A673 (cell line): ENCODE results near the gene F7. TPM values are rescaled to one million over a fixed set of nuclear protein-coding genes. Genes with fewer than 3 reads are reported as not detected.

Experiments used
- BruUV-seq: library from RNA; stranded (reverse); fragments of 400-500 nt; replicated peaks from 2 replicates; lab custom pipeline; 2021; lab: Mats Ljungman, UMichigan
- CTCF ChIA-PET: fragments of 300-600 bp; sonication (Branson Sonifier 250); formaldehyde crosslinking; loops from one replicate; lab custom pipeline; 2022; ENCODE audit warnings: antibody characterized with exemption; lab: Charles Lee
- POLR2A ChIA-PET: fragments of 300-600 bp; sonication (Branson Sonifier 250); formaldehyde crosslinking; loops from one replicate; lab custom pipeline; 2022; ENCODE audit warnings: antibody characterized with exemption; ENCODE audit not compliant: low non-redundant PET; lab: Charles Lee
- DNase-seq: peaks from one replicate; pipeline ENCODE4 v3.0.0-alpha.2; 2015; ENCODE audit warnings: low spot score
- H3K27ac ChIP-seq: fragments of 200-600 bp; sonication (generic); 2 replicates; pipeline ENCODE4 v1.5.1; 2016; ENCODE audit warnings: mixed run types, low read depth, mild to moderate bottlenecking, mixed read lengths, antibody characterized with exemption, low read length; ENCODE audit not compliant: poor library complexity, severe bottlenecking
- H3K27me3 ChIP-seq: fragments of 200-600 bp; sonication (generic); replicated peaks from 2 replicates; pipeline ENCODE4 v1.6.1; 2017; ENCODE audit warnings: mixed run types, low read depth, mild to moderate bottlenecking, mixed read lengths, antibody characterized with exemption, low read length; ENCODE audit not compliant: insufficient read depth, poor library complexity
- H3K36me3 ChIP-seq: fragments of 200-600 bp; sonication (generic); 2 replicates; pipeline ENCODE4 v1.6.1; 2016; ENCODE audit warnings: mixed run types, mild to moderate bottlenecking, mixed read lengths, antibody characterized with exemption, low read length; ENCODE audit not compliant: insufficient read depth, poor library complexity, severe bottlenecking
- H3K4me1 ChIP-seq: fragments of 200-600 bp; sonication (generic); 2 replicates; pipeline ENCODE4 v1.6.1; 2017; ENCODE audit warnings: mixed run types, mild to moderate bottlenecking, mixed read lengths, antibody characterized with exemption, low read length; ENCODE audit not compliant: insufficient read depth, poor library complexity, severe bottlenecking
- H3K4me3 ChIP-seq: fragments of 200-600 bp; sonication (generic); 2 replicates; pipeline ENCODE4 v1.5.1; 2016; ENCODE audit warnings: low read depth, mixed run types, mild to moderate bottlenecking, mixed read lengths, low read length; ENCODE audit not compliant: poor library complexity, severe bottlenecking
- H3K9me3 ChIP-seq: fragments of 200-600 bp; sonication (generic); 2 replicates; pipeline ENCODE4 v1.6.1; 2016; ENCODE audit warnings: mixed run types, low read depth, mild to moderate bottlenecking, mixed read lengths, antibody characterized with exemption, low read length; ENCODE audit not compliant: poor library complexity, severe bottlenecking
- EZH2 ChIP-seq: fragments of 200-600 bp; sonication (generic); IDR thresholded peaks from 2 replicates; pipeline ENCODE4 v1.6.1; 2017; ENCODE audit warnings: borderline replicate concordance, low read depth, mild to moderate bottlenecking, mixed read lengths, antibody characterized with exemption, low read length; ENCODE audit not compliant: poor library complexity, severe bottlenecking
- intact Hi-C: fragments of 100-400 bp; cut with micrococcal nuclease; formaldehyde crosslinking; loops from one replicate; pipeline ENCODE4 v1.10.0; 2022; ENCODE audit not compliant: unreplicated experiment
- total RNA-seq: library from RNA; stranded (reverse); gene quantifications from 2 replicates; pipeline ENCODE4 v1.2.3, GENCODE V29; 2021
- TF ChIP-seq, protein P1 (sequence below): fragments of 300-800, 200-600 bp; sonication (generic); conservative IDR thresholded peaks from 2 replicates; pipeline ENCODE4 v1.5.1; 2017; ENCODE audit warnings: low read depth, mild to moderate bottlenecking, antibody characterized with exemption, low read length, moderate library complexity, mixed read lengths

The F7 gene
- total RNA-seq, 1 experiment from 2014 or later = not detected

DNA sequence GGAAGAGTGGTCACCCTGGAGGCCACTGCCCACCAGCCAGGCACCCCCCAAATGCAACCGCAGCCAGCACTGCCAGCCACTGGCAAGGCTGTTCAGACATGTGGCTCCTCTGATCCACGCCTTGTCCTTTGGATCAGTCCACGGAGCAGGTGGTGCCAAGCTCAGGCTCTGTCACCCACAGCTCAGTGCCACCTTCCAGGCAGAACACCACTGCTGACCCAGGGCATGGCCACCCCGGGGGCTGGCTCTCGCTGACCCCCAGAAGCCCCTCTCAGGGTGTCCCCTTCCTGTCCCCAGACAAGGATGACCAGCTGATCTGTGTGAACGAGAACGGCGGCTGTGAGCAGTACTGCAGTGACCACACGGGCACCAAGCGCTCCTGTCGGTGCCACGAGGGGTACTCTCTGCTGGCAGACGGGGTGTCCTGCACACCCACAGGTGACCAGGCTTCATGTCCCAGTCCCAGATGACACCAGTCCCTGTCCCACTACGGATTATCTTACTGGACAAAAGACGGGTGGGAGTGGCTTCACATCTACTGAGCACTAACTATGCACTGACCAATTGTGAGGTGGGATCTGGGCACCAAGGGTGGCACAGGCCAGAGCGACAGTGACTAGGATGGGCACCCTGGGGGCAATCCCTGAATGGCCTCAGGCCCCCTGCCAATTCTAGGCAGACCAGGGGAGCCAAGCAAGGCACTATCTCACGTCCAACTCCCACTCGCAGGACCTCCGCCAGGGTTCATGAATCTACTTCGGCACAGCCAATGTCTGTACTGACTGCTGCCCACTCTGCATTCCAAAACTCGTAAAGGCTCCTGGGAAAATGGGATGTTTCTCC lies 10.0 kb downstream of the F7 start:
- ChIA-PET POLR2A (no interaction called here), CTCF (no interaction called here)
- TF ChIP-seq EZH2 = no peak
- TF ChIP-seq, protein P1, sequence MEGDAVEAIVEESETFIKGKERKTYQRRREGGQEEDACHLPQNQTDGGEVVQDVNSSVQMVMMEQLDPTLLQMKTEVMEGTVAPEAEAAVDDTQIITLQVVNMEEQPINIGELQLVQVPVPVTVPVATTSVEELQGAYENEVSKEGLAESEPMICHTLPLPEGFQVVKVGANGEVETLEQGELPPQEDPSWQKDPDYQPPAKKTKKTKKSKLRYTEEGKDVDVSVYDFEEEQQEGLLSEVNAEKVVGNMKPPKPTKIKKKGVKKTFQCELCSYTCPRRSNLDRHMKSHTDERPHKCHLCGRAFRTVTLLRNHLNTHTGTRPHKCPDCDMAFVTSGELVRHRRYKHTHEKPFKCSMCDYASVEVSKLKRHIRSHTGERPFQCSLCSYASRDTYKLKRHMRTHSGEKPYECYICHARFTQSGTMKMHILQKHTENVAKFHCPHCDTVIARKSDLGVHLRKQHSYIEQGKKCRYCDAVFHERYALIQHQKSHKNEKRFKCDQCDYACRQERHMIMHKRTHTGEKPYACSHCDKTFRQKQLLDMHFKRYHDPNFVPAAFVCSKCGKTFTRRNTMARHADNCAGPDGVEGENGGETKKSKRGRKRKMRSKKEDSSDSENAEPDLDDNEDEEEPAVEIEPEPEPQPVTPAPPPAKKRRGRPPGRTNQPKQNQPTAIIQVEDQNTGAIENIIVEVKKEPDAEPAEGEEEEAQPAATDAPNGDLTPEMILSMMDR = no peak
- H3K27ac ChIP-seq = no peak overlapping the region
- no peak overlapping the region for H3K4me3 ChIP-seq
- BruUV-seq = no TSS peak
- DNase-seq = no peak
- H3K27me3 ChIP-seq = peaks cover 6% of the 10 kb centered on the region
- no peaks in the 10 kb centered on the region for H3K36me3 ChIP-seq
- intact Hi-C loops = no loop called here
- no peaks in the 10 kb centered on the region for H3K4me1 ChIP-seq
- H3K9me3 ChIP-seq = no peaks in the 10 kb centered on the region

- BruUV-seq = no TSS peak
- DNase-seq = no peak
- CTCF ChIA-PET = no interaction called here
Measured at GRCh38 chr13:113116206-113116800, 10.7 kb downstream of the F7 start.

DNA sequence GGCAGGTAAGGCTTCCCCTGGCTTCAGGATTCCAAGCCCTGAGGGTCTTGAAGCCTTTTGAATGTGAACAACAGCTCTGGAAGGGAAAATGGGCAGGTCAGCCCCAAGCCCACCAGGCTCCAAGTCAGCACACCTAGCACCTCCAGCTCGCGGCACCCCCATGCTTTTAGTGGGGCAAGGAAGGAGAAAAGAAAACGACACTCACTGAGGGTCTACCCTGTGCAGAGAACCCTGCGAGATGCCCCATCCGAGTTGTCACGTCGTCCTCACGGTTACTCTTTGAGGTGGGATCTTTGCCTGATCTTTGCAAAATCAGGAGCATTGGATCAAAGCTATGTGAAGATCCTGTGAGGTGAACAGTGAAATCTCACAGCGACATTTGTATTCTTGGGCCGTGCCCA lies 11.3 kb downstream of the F7 start:
- Histone ChIP-seq H3K36me3 (no peaks in the 10 kb centered on the region), H3K27me3 (no peaks in the 10 kb centered on the region), H3K27ac (no peak overlapping the region), H3K9me3 (no peaks in the 10 kb centered on the region), H3K4me1 (no peaks in the 10 kb centered on the region), H3K4me3 (no peak overlapping the region)
- intact Hi-C loops = no loop called here
- no peak for TF ChIP-seq EZH2
- TF ChIP-seq, protein P1 = no peak
- ChIA-PET CTCF (no interaction called here), POLR2A (no interaction called here)
- no peak for DNase-seq
- no TSS peak for BruUV-seq

More at GRCh38 chr13:113116206-113116800, 10.7 kb downstream of the F7 start:
- no peaks in the 10 kb centered on the region for H3K4me1 ChIP-seq
- POLR2A ChIA-PET = no interaction called here
- no peaks in the 10 kb centered on the region for H3K36me3 ChIP-seq
- no peak overlapping the region for H3K4me3 ChIP-seq
- intact Hi-C loops = no loop called here
- H3K27me3 ChIP-seq = no peaks in the 10 kb centered on the region
- no peak for TF ChIP-seq EZH2
- TF ChIP-seq, protein P1 = no peak
- H3K9me3 ChIP-seq = no peaks in the 10 kb centered on the region
- no peak overlapping the region for H3K27ac ChIP-seq
